K562 (cell line): ENCODE data around the gene SIX1. TPM values are rescaled to one million over a fixed set of nuclear protein-coding genes. Genes with fewer than 3 reads are reported as not detected.

ENCODE experiments used
- DDX20 ChIP-seq: fragments of 450-650 bp; IDR thresholded peaks from 2 replicates; pipeline ENCODE4 v1.6.1; 2016; ENCODE audit warnings: missing genetic modification characterization, low read depth, mild to moderate bottlenecking, missing compliant biosample characterization, moderate library complexity
- ETV5 ChIP-seq: sonication (generic); formaldehyde crosslinking; IDR thresholded peaks from 2 replicates; pipeline ENCODE4 v1.4.0; 2020; ENCODE audit warnings: low read depth, mild to moderate bottlenecking, missing genetic modification reagents
- NEUROD1 ChIP-seq: fragments of 150-350 bp; IDR thresholded peaks from 2 replicates; pipeline ENCODE4 v1.6.1; 2014; ENCODE audit warnings: borderline replicate concordance, low read length, low read depth; ENCODE audit not compliant: partially characterized antibody
- YBX1 ChIP-seq: fragments of 450-650 bp; IDR thresholded peaks from 2 replicates; pipeline ENCODE4 v1.7.1; 2016; ENCODE audit warnings: mild to moderate bottlenecking
- polyA plus RNA-seq, 8 experiments: library from polyadenylated mRNA; depleted of rRNA in 4 of 8; stranded (reverse) in 5 of 8; unstranded in 3 of 8; fragments of >200 nt; fragmentation: Nextera tagmentation in 2 of 8; fragmentation: Illumina TruSeq in 1 of 8; extraction: Ambion mirVana in 2 of 8; extraction: Trizol in 1 of 8; gene quantifications; 2 replicates each; pipeline versions ENCODE4 v1.2.1 to v1.2.3, GENCODE V29; 2011 to 2014; ENCODE audit warnings: inconsistent platforms in 1 of 8, missing spikeins in 1 of 8
- total RNA-seq, 7 experiments: library from RNA; depleted of rRNA in 6 of 7; stranded (reverse); fragments of >200 nt in 6 of 7; fragmentation: Illumina TruSeq in 2 of 7; extraction: Trizol in 2 of 7; gene quantifications; 2 replicates each; pipeline versions ENCODE4 v1.2.1 to v1.2.3, GENCODE V29; 2011 to 2021; ENCODE audit warnings: low replicate concordance in 1 of 7
- TF ChIP-seq, protein P1 (sequence below): IDR thresholded peaks from 3 replicates; pipeline ENCODE4 v1.6.1; 2011; ENCODE audit warnings: borderline replicate concordance, mild to moderate bottlenecking, moderate library complexity; ENCODE audit not compliant: insufficient read length; ENCODE audit errors: extremely low read depth

The SIX1 gene
- total and polyA plus RNA-seq, 9 of the 15 experiments (the other 6 are each of a cell fraction or from before 2014, with no cell fraction given): 0.27 to 0.80 (median 0.45) TPM

DNA sequence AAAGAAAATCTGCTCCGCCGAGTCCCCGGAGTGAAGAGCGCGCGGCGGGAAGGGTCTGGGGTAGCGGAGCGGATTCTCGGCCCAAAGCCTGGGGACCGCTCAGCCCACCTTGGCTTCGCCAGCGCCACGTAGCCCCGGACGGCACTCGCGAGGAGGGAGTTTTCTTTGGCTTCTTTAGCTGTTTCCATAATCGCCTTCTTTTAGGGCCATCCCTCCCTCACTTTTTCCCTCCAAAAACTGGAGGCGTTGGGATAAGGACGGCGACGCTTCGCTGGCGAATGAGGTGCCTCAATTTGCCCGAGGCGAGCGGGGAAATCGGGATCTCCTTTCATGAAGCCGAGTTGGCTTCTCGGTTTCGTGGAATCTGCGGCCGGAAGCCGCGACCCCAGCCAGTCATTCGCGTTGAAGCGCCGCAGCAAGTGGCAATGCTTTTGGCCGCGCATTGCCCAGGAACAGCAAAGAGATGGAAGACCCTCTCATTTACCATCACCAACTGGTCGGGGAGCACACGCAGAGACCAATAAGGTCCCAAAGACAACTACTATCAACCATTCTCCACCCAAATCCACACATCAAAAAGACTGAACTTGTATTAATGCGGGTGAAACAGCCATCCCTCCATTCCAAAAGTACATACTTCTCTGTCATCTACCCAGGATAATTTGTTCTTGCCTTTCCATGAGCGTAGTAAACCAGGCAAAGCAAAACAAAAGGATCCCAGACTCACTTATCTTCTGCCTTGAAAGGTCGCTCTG lies 8.4 kb upstream of the SIX1 start (continued):
- TF ChIP-seq, protein P1, sequence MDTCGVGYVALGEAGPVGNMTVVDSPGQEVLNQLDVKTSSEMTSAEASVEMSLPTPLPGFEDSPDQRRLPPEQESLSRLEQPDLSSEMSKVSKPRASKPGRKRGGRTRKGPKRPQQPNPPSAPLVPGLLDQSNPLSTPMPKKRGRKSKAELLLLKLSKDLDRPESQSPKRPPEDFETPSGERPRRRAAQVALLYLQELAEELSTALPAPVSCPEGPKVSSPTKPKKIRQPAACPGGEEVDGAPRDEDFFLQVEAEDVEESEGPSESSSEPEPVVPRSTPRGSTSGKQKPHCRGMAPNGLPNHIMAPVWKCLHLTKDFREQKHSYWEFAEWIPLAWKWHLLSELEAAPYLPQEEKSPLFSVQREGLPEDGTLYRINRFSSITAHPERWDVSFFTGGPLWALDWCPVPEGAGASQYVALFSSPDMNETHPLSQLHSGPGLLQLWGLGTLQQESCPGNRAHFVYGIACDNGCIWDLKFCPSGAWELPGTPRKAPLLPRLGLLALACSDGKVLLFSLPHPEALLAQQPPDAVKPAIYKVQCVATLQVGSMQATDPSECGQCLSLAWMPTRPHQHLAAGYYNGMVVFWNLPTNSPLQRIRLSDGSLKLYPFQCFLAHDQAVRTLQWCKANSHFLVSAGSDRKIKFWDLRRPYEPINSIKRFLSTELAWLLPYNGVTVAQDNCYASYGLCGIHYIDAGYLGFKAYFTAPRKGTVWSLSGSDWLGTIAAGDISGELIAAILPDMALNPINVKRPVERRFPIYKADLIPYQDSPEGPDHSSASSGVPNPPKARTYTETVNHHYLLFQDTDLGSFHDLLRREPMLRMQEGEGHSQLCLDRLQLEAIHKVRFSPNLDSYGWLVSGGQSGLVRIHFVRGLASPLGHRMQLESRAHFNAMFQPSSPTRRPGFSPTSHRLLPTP: no peak
- TF ChIP-seq NEUROD1 (no peak), ETV5 (CRISPR knock-in tag) (no peak), DDX20 (tag) (no peak), YBX1 (no peak)
